ENCODE results near the gene TGFB1.
"Not testable (repeated sequence)": the region's sequence is repeated elsewhere in the genome, so short reads cannot be mapped to it uniquely, and the experiment has no call there.

TGFB1 gene

DNA sequence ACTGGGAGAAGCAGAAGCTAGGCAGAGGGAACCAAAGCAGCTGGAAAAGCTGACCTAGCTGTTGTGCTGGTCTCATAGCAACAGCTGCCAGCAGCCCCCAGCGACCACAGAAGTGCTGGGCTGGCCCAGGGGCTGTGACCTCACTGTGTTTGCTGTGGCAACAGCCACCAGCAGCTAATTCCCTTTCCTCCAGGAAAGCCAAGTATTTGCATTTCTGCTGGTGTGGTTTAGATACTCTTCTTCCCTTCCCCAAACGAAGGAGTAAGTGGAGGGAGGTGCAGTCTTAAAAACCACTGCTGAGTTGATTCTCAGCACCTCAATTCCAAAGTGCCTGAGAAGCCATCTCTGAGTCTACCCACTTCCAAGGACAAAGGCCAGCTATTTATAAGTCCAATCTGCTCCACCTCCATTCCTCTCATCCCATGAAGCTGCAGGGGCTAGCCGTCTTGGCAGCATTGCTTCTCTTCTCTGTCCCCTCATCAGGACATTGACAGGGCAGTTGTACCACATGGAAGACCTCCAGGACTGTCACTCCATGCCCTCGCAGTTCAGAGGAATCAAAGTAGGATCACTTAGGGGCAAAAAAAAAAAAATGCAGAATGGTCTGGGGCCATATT lies 55.3 kb downstream of the TGFB1 start:
- H3K9me3 Mint-ChIP-seq: no peaks in the 10 kb centered on the region
- no peaks in the 10 kb centered on the region for H3K27me3 Mint-ChIP-seq
- peak overlapping the region; percentile 4 for H3K4me3 Mint-ChIP-seq
- H3K27ac Mint-ChIP-seq: peak overlapping the region; percentile 91
- H3K36me3 Mint-ChIP-seq (ENCODE audit: low read depth): peaks cover 91% of the 10 kb centered on the region
- peaks cover 93% of the 10 kb centered on the region for H3K4me1 Mint-ChIP-seq (ENCODE audit: low read depth)

DNA sequence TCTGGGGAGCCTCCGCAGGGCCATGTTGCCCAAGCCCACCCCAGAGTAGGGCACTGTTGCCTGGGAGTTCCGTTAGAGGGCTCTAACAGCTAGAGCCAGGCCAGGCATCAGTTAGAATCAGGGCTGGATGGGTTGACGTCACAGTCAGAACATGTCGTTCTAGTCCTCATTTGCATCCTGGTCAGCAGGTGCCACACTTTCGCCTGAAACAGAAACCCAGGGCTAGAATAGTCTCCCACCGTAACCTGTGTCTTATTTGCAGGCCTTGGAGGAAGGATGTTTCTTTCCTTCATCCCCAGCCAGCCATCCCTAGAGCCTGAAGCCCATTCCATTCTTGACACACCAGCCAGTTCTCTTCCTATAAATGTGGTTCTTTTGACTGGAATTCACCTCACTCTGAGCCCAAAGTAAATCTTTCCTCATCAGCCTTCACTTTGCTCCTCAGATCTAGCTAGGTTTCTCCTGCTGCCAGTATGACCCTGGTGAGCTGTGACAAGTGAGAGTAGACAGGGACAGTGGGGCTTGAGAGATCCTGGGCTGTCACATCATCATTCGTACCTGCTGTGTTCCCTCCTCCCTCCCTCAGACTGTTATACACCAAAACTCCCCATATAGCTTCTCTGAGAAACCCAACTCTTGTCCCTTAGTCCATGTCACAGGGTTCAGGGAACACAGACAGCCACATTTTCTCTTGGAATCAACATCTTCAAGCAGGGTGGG lies 55.9 kb downstream of the TGFB1 start:
- H3K4me3 Mint-ChIP-seq: peak overlapping the region; percentile 4
- peaks cover 87% of the 10 kb centered on the region for H3K4me1 Mint-ChIP-seq (ENCODE audit: low read depth)
- no peaks in the 10 kb centered on the region for H3K9me3 Mint-ChIP-seq
- no peaks in the 10 kb centered on the region for H3K27me3 Mint-ChIP-seq
- H3K36me3 Mint-ChIP-seq (ENCODE audit: low read depth): peaks cover 92% of the 10 kb centered on the region
- peak overlapping the region; percentile 91 for H3K27ac Mint-ChIP-seq

DNA sequence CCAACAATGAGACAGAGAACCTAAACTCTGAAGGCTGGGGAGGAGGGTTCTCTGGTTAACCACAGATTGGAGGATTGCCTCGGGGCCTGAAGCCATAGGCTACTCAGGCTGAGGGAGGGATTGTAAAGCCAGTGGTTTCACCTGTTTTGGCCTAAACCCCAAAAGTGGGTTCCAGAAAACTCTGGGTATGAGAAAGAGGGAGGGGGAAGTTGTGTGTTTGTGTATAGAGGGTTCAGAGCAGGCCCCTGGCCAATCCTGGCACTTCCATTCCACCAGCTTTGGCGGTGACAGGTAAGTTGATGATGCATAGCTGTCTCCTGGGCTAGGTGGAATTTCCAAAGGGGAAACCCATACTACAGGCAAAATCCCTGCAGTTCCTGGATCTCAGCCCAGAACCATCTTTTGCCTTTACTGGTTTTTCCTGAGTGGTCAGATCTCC lies 57.3 kb downstream of the TGFB1 start:
- H3K4me1 Mint-ChIP-seq (ENCODE audit: low read depth): peaks cover 73% of the 10 kb centered on the region
- H3K36me3 Mint-ChIP-seq (ENCODE audit: low read depth): peaks cover 95% of the 10 kb centered on the region
- H3K27me3 Mint-ChIP-seq: no peaks in the 10 kb centered on the region
- H3K4me3 Mint-ChIP-seq: no peak overlapping the region
- H3K9me3 Mint-ChIP-seq: no peaks in the 10 kb centered on the region
- H3K27ac Mint-ChIP-seq: peak overlapping the region; percentile 91

DNA sequence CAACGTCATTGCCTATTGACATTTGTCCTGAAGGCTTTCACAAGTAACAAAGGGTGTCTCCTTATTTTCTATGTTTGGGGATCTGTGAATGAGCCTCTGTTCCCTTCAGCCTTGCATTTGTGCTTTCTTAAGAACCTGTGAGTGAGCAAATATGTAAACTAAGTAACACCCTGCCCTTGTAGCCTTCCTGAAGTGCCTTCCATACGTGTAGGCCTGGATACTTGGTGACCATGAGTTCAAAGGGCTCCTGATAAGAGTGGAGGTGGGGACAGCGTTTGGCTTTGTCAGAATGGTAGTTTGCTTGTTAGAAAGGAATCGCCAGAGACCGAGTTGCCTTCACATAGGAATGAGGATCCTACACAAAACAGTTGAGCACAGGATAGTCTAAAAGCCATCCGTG lies 58.2 kb downstream of the TGFB1 start:
- H3K27ac Mint-ChIP-seq: peak overlapping the region; percentile 91
- peaks cover 93% of the 10 kb centered on the region for H3K36me3 Mint-ChIP-seq (ENCODE audit: low read depth)
- H3K4me1 Mint-ChIP-seq (ENCODE audit: low read depth): peaks cover 64% of the 10 kb centered on the region
- H3K27me3 Mint-ChIP-seq: no peaks in the 10 kb centered on the region
- no peaks in the 10 kb centered on the region for H3K9me3 Mint-ChIP-seq
- H3K4me3 Mint-ChIP-seq: no peak overlapping the region

DNA sequence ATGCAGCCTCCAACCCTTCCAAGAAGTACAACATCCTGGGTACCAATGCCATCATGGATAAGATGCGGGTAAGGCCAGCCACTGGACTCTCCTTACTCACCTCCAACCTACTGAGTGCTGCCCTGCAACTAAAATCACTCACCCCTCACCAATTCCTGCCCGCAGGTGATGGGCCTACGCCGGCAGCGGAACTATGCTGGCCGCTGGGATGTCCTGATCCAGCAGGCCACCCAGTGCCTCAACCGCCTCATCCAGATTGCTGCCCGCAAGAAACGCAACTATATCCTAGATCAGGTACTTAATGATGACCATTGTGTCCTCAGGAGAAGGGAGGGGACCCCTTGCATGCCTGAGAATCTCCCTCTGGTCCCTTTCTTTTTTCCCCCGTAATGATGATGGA lies 59.3 kb downstream of the TGFB1 start:
- no peak overlapping the region for H3K4me3 Mint-ChIP-seq
- H3K27ac Mint-ChIP-seq: peak overlapping the region; percentile 23
- H3K27me3 Mint-ChIP-seq: no peaks in the 10 kb centered on the region
- no peaks in the 10 kb centered on the region for H3K9me3 Mint-ChIP-seq
- peaks cover 53% of the 10 kb centered on the region for H3K4me1 Mint-ChIP-seq (ENCODE audit: low read depth)
- H3K36me3 Mint-ChIP-seq (ENCODE audit: low read depth): peaks cover 90% of the 10 kb centered on the region

DNA sequence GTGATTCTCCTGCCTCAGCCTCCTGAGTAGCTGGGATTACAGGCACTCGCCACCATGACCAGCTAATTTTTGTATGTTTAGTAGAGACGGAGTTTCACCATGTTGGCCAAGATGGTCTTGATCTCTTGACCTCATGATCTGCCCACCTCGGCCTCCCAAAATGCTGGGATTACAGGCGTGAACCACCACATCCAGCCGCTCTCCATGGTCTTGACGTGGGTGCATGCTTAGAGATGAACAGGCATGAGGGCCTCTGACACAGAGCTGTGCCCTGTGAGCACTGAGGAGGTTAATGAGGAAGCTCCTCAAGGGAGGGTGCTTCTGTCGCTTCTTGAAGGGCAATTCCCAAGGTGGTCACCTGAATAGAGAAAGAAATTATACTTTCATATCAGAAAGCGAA lies 63.9 kb downstream of the TGFB1 start:
- not testable (repeated sequence) for H3K4me1 Mint-ChIP-seq (ENCODE audit: low read depth); H3K27ac Mint-ChIP-seq; H3K4me3 Mint-ChIP-seq; H3K9me3 Mint-ChIP-seq; H3K27me3 Mint-ChIP-seq
- peaks cover 77% of the 10 kb centered on the region for H3K36me3 Mint-ChIP-seq (ENCODE audit: low read depth)

DNA sequence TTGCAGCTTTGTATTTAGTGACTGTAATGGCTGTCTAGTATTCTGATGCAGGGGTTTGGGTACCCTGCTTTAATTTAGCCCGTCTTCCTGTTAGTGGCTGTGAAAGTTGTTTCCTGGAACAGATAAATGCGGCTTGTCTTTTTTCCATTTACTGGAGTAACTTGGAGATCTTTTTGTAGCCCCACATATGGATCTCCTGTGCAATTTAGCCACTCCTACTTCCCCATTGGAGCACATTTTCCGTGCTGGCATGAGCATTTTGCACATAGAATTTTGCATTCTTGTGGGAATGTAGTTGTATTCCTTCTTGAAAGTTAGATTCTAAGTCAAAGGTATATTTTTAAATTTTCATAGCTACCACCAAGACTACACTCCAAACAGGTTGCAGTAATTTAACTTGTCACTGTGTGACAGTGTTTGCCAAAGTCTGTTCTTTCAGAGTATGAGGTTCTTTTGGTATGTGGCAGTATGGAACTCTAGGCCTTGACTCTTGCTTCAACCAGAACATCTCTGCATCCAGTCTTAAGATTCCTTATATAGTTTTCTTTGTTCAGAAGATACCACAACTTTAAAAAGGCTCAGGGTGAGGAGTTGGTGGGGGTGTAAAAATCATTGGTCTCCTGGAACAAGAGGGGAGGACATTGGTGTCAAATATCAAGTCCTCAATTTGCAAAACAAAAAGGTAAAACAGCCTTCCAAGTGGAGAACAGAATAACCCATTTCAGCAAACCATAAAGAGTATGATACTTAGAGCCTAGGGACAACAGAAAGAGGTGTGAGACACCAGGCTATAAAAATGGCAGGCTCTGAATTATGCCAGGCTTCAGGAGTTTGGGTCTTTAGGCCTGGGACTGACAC lies 64.8 kb downstream of the TGFB1 start:
- no peak overlapping the region for H3K27ac Mint-ChIP-seq
- no peak overlapping the region for H3K4me3 Mint-ChIP-seq
- peaks cover 77% of the 10 kb centered on the region for H3K36me3 Mint-ChIP-seq (ENCODE audit: low read depth)
- no peaks in the 10 kb centered on the region for H3K27me3 Mint-ChIP-seq
- no peaks in the 10 kb centered on the region for H3K4me1 Mint-ChIP-seq (ENCODE audit: low read depth)
- H3K9me3 Mint-ChIP-seq: no peaks in the 10 kb centered on the region
